H9 (cell line): ENCODE data around the gene KANSL1L. TPM values are rescaled to one million over a fixed set of nuclear protein-coding genes. Genes with fewer than 3 reads are reported as not detected.

ENCODE experiments used
- DNase-seq: peaks from one replicate; pipeline ENCODE4 v3.0.0-alpha.2; 2017
- H2AFZ ChIP-seq: one replicate; pipeline ENCODE4 v1.6.1; 2013; ENCODE audit warnings: mild to moderate bottlenecking, low read length, control low read depth, moderate library complexity
- H2AK5ac ChIP-seq: 2 replicates; pipeline ENCODE4 v1.6.1; 2013; ENCODE audit warnings: low read length, control low read depth, mixed read lengths; ENCODE audit not compliant: insufficient read length
- H2BK120ac ChIP-seq: one replicate; pipeline ENCODE4 v1.6.1; 2013; ENCODE audit warnings: low read depth, mild to moderate bottlenecking, low read length, control low read depth, inconsistent platforms; ENCODE audit not compliant: poor library complexity, severe bottlenecking
- H2BK12ac ChIP-seq: 2 replicates; pipeline ENCODE4 v1.6.1; 2013; ENCODE audit warnings: low read length, control low read depth, mixed read lengths, low read depth; ENCODE audit not compliant: insufficient read length
- H2BK15ac ChIP-seq: 2 replicates; pipeline ENCODE4 v1.6.1; 2013; ENCODE audit warnings: low read depth, low read length, control low read depth
- H2BK20ac ChIP-seq: one replicate; pipeline ENCODE4 v1.6.1; 2013; ENCODE audit warnings: low read depth, mild to moderate bottlenecking, low read length, control low read depth, inconsistent platforms; ENCODE audit not compliant: poor library complexity, severe bottlenecking
- H2BK5ac ChIP-seq: 2 replicates; pipeline ENCODE4 v1.6.1; 2013; ENCODE audit warnings: low read length, control low read depth, mixed read lengths; ENCODE audit not compliant: insufficient read length
- H3K14ac ChIP-seq: 2 replicates; pipeline ENCODE4 v1.6.1; 2013; ENCODE audit warnings: low read length, control low read depth; ENCODE audit not compliant: insufficient read depth
- H3K18ac ChIP-seq: 2 replicates; pipeline ENCODE4 v1.6.1; 2013; ENCODE audit warnings: low read depth, mild to moderate bottlenecking, mixed read lengths, low read length, control low read depth; ENCODE audit not compliant: insufficient read length
- H3K23ac ChIP-seq: 2 replicates; pipeline ENCODE4 v1.6.1; 2013; ENCODE audit warnings: low read length, control low read depth, mixed read lengths, low read depth; ENCODE audit not compliant: insufficient read length
- H3K23me2 ChIP-seq: 2 replicates; pipeline ENCODE4 v1.6.1; 2013; ENCODE audit warnings: low read depth, mild to moderate bottlenecking, mixed read lengths, low read length, control low read depth; ENCODE audit not compliant: insufficient read length, poor library complexity, severe bottlenecking
- H3K27ac ChIP-seq: 2 replicates; pipeline ENCODE4 v1.5.1; 2013; ENCODE audit warnings: low read length, control low read depth, mixed read lengths, low read depth; ENCODE audit not compliant: insufficient read length
- H3K27me3 ChIP-seq: 2 replicates; pipeline ENCODE4 v1.6.1; 2013; ENCODE audit warnings: low read length, control low read depth, inconsistent platforms; ENCODE audit not compliant: insufficient read depth
- H3K4ac ChIP-seq: 2 replicates; pipeline ENCODE4 v1.6.1; 2013; ENCODE audit warnings: low read depth, mild to moderate bottlenecking, control low read depth, inconsistent platforms, low read length, moderate library complexity
- H3K4me1 ChIP-seq: 2 replicates; pipeline ENCODE4 v1.6.1; 2013; ENCODE audit warnings: low read length, control low read depth, inconsistent platforms; ENCODE audit not compliant: insufficient read depth
- H3K4me2 ChIP-seq: 2 replicates; pipeline ENCODE4 v1.6.1; 2013; ENCODE audit warnings: low read length, control low read depth, mixed read lengths; ENCODE audit not compliant: insufficient read length, insufficient read depth
- H3K56ac ChIP-seq: 2 replicates; pipeline ENCODE4 v1.6.1; 2013; ENCODE audit warnings: low read depth, mild to moderate bottlenecking, mixed read lengths, low read length, control low read depth; ENCODE audit not compliant: insufficient read length
- H3K79me1 ChIP-seq: 2 replicates; pipeline ENCODE4 v1.6.1; 2013; ENCODE audit warnings: low read depth, mild to moderate bottlenecking, moderate library complexity, low read length, control low read depth, inconsistent platforms; ENCODE audit not compliant: insufficient read depth, poor library complexity, severe bottlenecking
- H3K79me2 ChIP-seq: 2 replicates; pipeline ENCODE4 v1.6.1; 2013; ENCODE audit warnings: low read length, control low read depth, inconsistent platforms; ENCODE audit not compliant: insufficient read depth
- H3K9ac ChIP-seq: 2 replicates; pipeline ENCODE4 v1.6.1; 2013; ENCODE audit warnings: low read length, control low read depth, mixed read lengths; ENCODE audit not compliant: insufficient read length; ENCODE audit errors: extremely low read depth
- H3K9me3 ChIP-seq: one replicate; pipeline ENCODE4 v1.6.1; 2013; ENCODE audit warnings: low read depth, low read length, inconsistent platforms; ENCODE audit not compliant: control insufficient read depth
- H3T11ph ChIP-seq: one replicate; pipeline ENCODE4 v1.6.1; 2013; ENCODE audit warnings: mild to moderate bottlenecking, low read length, control low read depth, inconsistent platforms
- H4K20me1 ChIP-seq: one replicate; pipeline ENCODE4 v1.6.1; 2013; ENCODE audit not compliant: control insufficient read depth, insufficient read length, insufficient read depth
- H4K5ac ChIP-seq: 2 replicates; pipeline ENCODE4 v1.6.1; 2013; ENCODE audit warnings: low read depth, mild to moderate bottlenecking, mixed read lengths, low read length, control low read depth; ENCODE audit not compliant: insufficient read length
- H4K8ac ChIP-seq: replicated peaks from 2 replicates; pipeline ENCODE4 v1.6.1; 2013; ENCODE audit warnings: low read length, control low read depth, mixed read lengths, low read depth; ENCODE audit not compliant: insufficient read length
- H4K91ac ChIP-seq: 2 replicates; pipeline ENCODE4 v1.6.1; 2013; ENCODE audit warnings: low read depth, mild to moderate bottlenecking, moderate library complexity, mixed read lengths, low read length, control low read depth; ENCODE audit not compliant: insufficient read length
- H3K27ac Mint-ChIP-seq, 3 experiments: 2 replicates in 2 of 3; 3 replicates in 1 of 3; pipeline ENCODE4 v1.8.0; 2020 to 2021; ENCODE audit warnings: mixed read lengths in 3 of 3, mild to moderate bottlenecking in 1 of 3, moderate library complexity in 1 of 3
- H3K27me3 Mint-ChIP-seq: 2 replicates; pipeline ENCODE4 v1.8.0; 2021; ENCODE audit warnings: low read depth, mild to moderate bottlenecking, moderate library complexity, mixed read lengths
- H3K36me3 Mint-ChIP-seq, 3 experiments: 2 replicates in 2 of 3; 3 replicates in 1 of 3; pipeline ENCODE4 v1.8.0; 2020 to 2021; ENCODE audit warnings: low read depth in 3 of 3, mixed read lengths in 3 of 3; ENCODE audit not compliant: insufficient read depth in 1 of 3
- H3K4me1 Mint-ChIP-seq, 2 experiments: 2 replicates each; pipeline ENCODE4 v1.8.0; 2020; ENCODE audit warnings: mixed read lengths in 2 of 2
- H3K4me3 Mint-ChIP-seq, 2 experiments: 2 replicates in 1 of 2; 3 replicates in 1 of 2; pipeline ENCODE4 v1.8.0; 2020 to 2021; ENCODE audit warnings: mild to moderate bottlenecking in 2 of 2, mixed read lengths in 2 of 2, moderate library complexity in 1 of 2
- H3K9me3 Mint-ChIP-seq, 2 experiments: 2 replicates in 1 of 2; 3 replicates in 1 of 2; pipeline ENCODE4 v1.8.0; 2020; ENCODE audit warnings: mild to moderate bottlenecking in 2 of 2, mixed read lengths in 2 of 2, moderate library complexity in 1 of 2
- WGBS: extraction: QIAGEN DNeasy Blood & Tissue Kit; methylation state at CpG from one replicate; pipeline ENCODE4 v1.1.7; 2013; ENCODE audit warnings: missing lambda C conversion rate, low lambda C conversion rate, mixed read lengths; ENCODE audit not compliant: insufficient read length; ENCODE audit errors: extremely low coverage; 5-methylcytosine and 5-hydroxymethylcytosine counted together
- total RNA-seq: library from RNA; stranded (reverse); gene quantifications from 2 replicates; pipeline ENCODE4 v1.2.1, GENCODE V29; 2021
- TF ChIP-seq, protein P1 (sequence below): fragments of 200-600 bp; sonication (generic); conservative IDR thresholded peaks from 3 replicates; pipeline ENCODE4 v1.8.0; 2021; ENCODE audit warnings: antibody characterized with exemption, mild to moderate bottlenecking

Gene KANSL1L
- total RNA-seq, 1 experiment from 2014 or later = 8.2 TPM

DNA sequence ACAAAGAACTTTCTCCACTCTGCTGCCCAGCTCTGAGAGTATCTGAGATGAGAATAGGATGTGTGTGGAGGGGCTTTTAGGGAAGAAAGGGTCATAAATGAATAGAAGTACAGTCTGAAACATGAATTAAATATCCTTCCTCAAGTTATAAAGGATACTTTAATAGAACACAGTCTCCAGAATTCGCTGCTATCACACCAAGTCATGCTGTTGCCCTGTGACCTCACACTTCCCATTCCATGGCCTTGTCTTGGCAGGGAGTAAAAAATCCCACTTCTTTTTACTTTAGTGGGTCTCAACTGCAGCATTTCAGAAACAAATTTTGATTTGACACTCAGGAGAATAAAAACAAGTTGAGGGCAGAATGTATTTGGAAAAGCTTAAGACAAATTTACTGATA is 172.6 kb downstream of the KANSL1L start:
- Histone ChIP-seq H3K9me3 (no peaks in the 10 kb centered on the region), H3T11ph (no peak overlapping the region), H3K18ac (no peak overlapping the region), H3K79me2 (peaks cover 8% of the 10 kb centered on the region; the same call in 1 of the 2 replicates), H4K5ac (no peak overlapping the region), H3K27ac (no peak overlapping the region), H2BK20ac (no peak overlapping the region), H3K23ac (no peak overlapping the region), H3K4me2 (no peak overlapping the region), H4K91ac (no peak overlapping the region), H2BK15ac (no peak overlapping the region), H2AK5ac (no peak overlapping the region), H3K9ac (no peak overlapping the region), H4K20me1 (no peaks in the 10 kb centered on the region), H2BK5ac (no peak overlapping the region), H2BK120ac (no peak overlapping the region), H4K8ac (no peak overlapping the region), H2AFZ (no peak overlapping the region), H2BK12ac (no peak overlapping the region), H3K56ac (no peak overlapping the region), H3K4ac (no peak overlapping the region), H3K4me1 (no peaks in the 10 kb centered on the region), H3K14ac (no peak overlapping the region), H3K27me3 (no peaks in the 10 kb centered on the region), H3K79me1 (no peaks in the 10 kb centered on the region), H3K23me2 (peaks cover 9% of the 10 kb centered on the region)
- no peak overlapping the region for H3K4me3 Mint-ChIP-seq
- WGBS = no CpG with 5 or more reads among the region's 1 CpG
- H3K27me3 Mint-ChIP-seq = peaks cover 6% of the 10 kb centered on the region
- TF ChIP-seq, protein P1, sequence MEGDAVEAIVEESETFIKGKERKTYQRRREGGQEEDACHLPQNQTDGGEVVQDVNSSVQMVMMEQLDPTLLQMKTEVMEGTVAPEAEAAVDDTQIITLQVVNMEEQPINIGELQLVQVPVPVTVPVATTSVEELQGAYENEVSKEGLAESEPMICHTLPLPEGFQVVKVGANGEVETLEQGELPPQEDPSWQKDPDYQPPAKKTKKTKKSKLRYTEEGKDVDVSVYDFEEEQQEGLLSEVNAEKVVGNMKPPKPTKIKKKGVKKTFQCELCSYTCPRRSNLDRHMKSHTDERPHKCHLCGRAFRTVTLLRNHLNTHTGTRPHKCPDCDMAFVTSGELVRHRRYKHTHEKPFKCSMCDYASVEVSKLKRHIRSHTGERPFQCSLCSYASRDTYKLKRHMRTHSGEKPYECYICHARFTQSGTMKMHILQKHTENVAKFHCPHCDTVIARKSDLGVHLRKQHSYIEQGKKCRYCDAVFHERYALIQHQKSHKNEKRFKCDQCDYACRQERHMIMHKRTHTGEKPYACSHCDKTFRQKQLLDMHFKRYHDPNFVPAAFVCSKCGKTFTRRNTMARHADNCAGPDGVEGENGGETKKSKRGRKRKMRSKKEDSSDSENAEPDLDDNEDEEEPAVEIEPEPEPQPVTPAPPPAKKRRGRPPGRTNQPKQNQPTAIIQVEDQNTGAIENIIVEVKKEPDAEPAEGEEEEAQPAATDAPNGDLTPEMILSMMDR = no peak
- no peaks in the 10 kb centered on the region; a peak in 1 of 7 replicates for H3K36me3 Mint-ChIP-seq
- H3K4me1 Mint-ChIP-seq = peaks cover 13 to 14% of the 10 kb centered on the region in 2 experiments
- H3K27ac Mint-ChIP-seq = no peak overlapping the region; a peak in 1 of 7 replicates
- H3K9me3 Mint-ChIP-seq = no peaks in the 10 kb centered on the region
- DNase-seq = no peak
